ENCODE data around the gene PYM1.
"Not testable (repeated sequence)": the region's sequence is repeated elsewhere in the genome, so short reads cannot be mapped to it uniquely, and the experiment has no call there.

PYM1 gene

GRCh38 chr12:55912908-55913307 lies 14.8 kb downstream of the PYM1 start:
- DNase-seq (ENCODE audit: low read depth, low spot score), result no peak

- no peak for DNase-seq (ENCODE audit: low read depth, low spot score)
Measured at GRCh38 chr12:55909513-55909884, 18.2 kb downstream of the PYM1 start.

- no peak for DNase-seq (ENCODE audit: low read depth, low spot score)
Measured at GRCh38 chr12:55908726-55909512, 18.8 kb downstream of the PYM1 start.

GRCh38 chr12:55906056-55906455 lies 21.6 kb downstream of the PYM1 start:
- no peak for DNase-seq (ENCODE audit: low read depth, low spot score)

- DNase-seq (ENCODE audit: low read depth, low spot score), result no peak
Measured at GRCh38 chr12:55901881-55902490, 25.7 kb downstream of the PYM1 start.

- DNase-seq (ENCODE audit: low read depth, low spot score), result no peak
Measured at GRCh38 chr12:55899082-55899481, 28.6 kb downstream of the PYM1 start.

GRCh38 chr12:55893723-55894122 lies 34.0 kb downstream of the PYM1 start:
- no peak for DNase-seq (ENCODE audit: low read depth, low spot score)

- DNase-seq (ENCODE audit: low read depth, low spot score), result no peak
Measured at GRCh38 chr12:55891310-55891709, 36.4 kb downstream of the PYM1 start.

GRCh38 chr12:55885113-55885512 lies 42.6 kb downstream of the PYM1 start:
- no peak for DNase-seq (ENCODE audit: low read depth, low spot score)

GRCh38 chr12:55877824-55878223 lies 49.9 kb downstream of the PYM1 start:
- DNase-seq (ENCODE audit: low read depth, low spot score), result no peak

GRCh38 chr12:55875704-55876467 lies 51.8 kb downstream of the PYM1 start:
- DNase-seq (ENCODE audit: low read depth, low spot score), result no peak

GRCh38 chr12:55874443-55874842 lies 53.3 kb downstream of the PYM1 start:
- DNase-seq (ENCODE audit: low read depth, low spot score), result no peak

- DNase-seq (ENCODE audit: low read depth, low spot score), result not testable (repeated sequence)
Measured at GRCh38 chr12:55866454-55867004, 61.2 kb downstream of the PYM1 start.

GRCh38 chr12:55865327-55865726 lies 62.4 kb downstream of the PYM1 start:
- no peak for DNase-seq (ENCODE audit: low read depth, low spot score)

- DNase-seq (ENCODE audit: low read depth, low spot score), result not testable (repeated sequence)
Measured at GRCh38 chr12:55862931-55863330, 64.8 kb downstream of the PYM1 start.

GRCh38 chr12:55862286-55862685 lies 65.4 kb downstream of the PYM1 start:
- DNase-seq (ENCODE audit: low read depth, low spot score), result no peak

GRCh38 chr12:55861871-55862270 lies 65.8 kb downstream of the PYM1 start:
- no peak for DNase-seq (ENCODE audit: low read depth, low spot score)

- no peak for DNase-seq (ENCODE audit: low read depth, low spot score)
Measured at GRCh38 chr12:55861396-55861795, 66.3 kb downstream of the PYM1 start.

GRCh38 chr12:55852740-55853139 lies 75.0 kb downstream of the PYM1 start:
- no peak for DNase-seq (ENCODE audit: low read depth, low spot score)
